ENCODE data around the gene SH3BP4. TPM values are rescaled to one million over a fixed set of nuclear protein-coding genes. Genes with fewer than 3 reads are reported as not detected.

The SH3BP4 gene
- total RNA-seq, 1 donor from 2014 or later: 29.6 TPM

- TF ChIP-seq CTCF (IDR thresholded peaks at IDR 0.05): no peak
- peaks cover 6% of the 10 kb centered on the region for H3K4me1 ChIP-seq
Observed at GRCh38 chr2:235029054-235029453, 77.2 kb downstream of the SH3BP4 start.

GRCh38 chr2:235030126-235030525 is 78.3 kb downstream of the SH3BP4 start:
- no peaks in the 10 kb centered on the region for H3K27me3 ChIP-seq
- H3K9me3 ChIP-seq: no peaks in the 10 kb centered on the region
- H3K4me3 ChIP-seq: no peak overlapping the region
- H3K4me1 ChIP-seq: peaks cover 6% of the 10 kb centered on the region
- no peak for TF ChIP-seq CTCF (IDR thresholded peaks at IDR 0.05)
- H3K36me3 ChIP-seq: peaks cover 2% of the 10 kb centered on the region
- H3K27ac ChIP-seq: no peak overlapping the region
- intact Hi-C loops (cut with DNase I): no loop called here
- ATAC-seq (no peak), DNase-seq (peak; percentile 30)

More at GRCh38 chr2:235029054-235029453, 77.2 kb downstream of the SH3BP4 start:
- intact Hi-C loops (cut with DNase I): no loop called here
- H3K27me3 ChIP-seq: no peaks in the 10 kb centered on the region
- H3K4me3 ChIP-seq: no peak overlapping the region
- H3K36me3 ChIP-seq: no peaks in the 10 kb centered on the region
- H3K9me3 ChIP-seq: no peaks in the 10 kb centered on the region
- ATAC-seq (no peak), DNase-seq (peak; percentile 41)
- H3K27ac ChIP-seq: no peak overlapping the region

- Histone ChIP-seq H3K27me3 (no peaks in the 10 kb centered on the region), H3K4me3 (no peak overlapping the region), H3K9me3 (no peaks in the 10 kb centered on the region), H3K27ac (no peak overlapping the region), H3K4me1 (peaks cover 6% of the 10 kb centered on the region), H3K36me3 (peaks cover 10% of the 10 kb centered on the region)
- intact Hi-C loops (cut with DNase I): no loop called here
- DNase-seq (no peak), ATAC-seq (no peak)
- no peak for TF ChIP-seq CTCF (IDR thresholded peaks at IDR 0.05)
Observed at GRCh38 chr2:235030936-235031335, 79.1 kb downstream of the SH3BP4 start.

GRCh38 chr2:235031686-235032373 is 80.0 kb downstream of the SH3BP4 start:
- peaks cover 4% of the 10 kb centered on the region for H3K4me1 ChIP-seq
- no peaks in the 10 kb centered on the region for H3K9me3 ChIP-seq
- ATAC-seq (no peak), DNase-seq (peak; percentile 48)
- no peak overlapping the region for H3K27ac ChIP-seq
- H3K27me3 ChIP-seq: no peaks in the 10 kb centered on the region
- intact Hi-C loops (cut with DNase I): no loop called here
- H3K4me3 ChIP-seq: no peak overlapping the region
- H3K36me3 ChIP-seq: peaks cover 13% of the 10 kb centered on the region
- no peak for TF ChIP-seq CTCF (IDR thresholded peaks at IDR 0.05)

GRCh38 chr2:235032466-235032865 is 80.6 kb downstream of the SH3BP4 start:
- TF ChIP-seq CTCF (IDR thresholded peaks at IDR 0.05): no peak
- H3K9me3 ChIP-seq: no peaks in the 10 kb centered on the region
- ATAC-seq (no peak), DNase-seq (peak; percentile 32)
- intact Hi-C loops (cut with DNase I): no loop called here
- H3K4me1 ChIP-seq: no peaks in the 10 kb centered on the region
- peaks cover 13% of the 10 kb centered on the region for H3K36me3 ChIP-seq
- no peak overlapping the region for H3K4me3 ChIP-seq
- no peak overlapping the region for H3K27ac ChIP-seq
- H3K27me3 ChIP-seq: no peaks in the 10 kb centered on the region

All from upper lobe of right lung (tissue), 1 donor.